ENCODE data around the gene PNLIPRP1.

PNLIPRP1 gene

GRCh38 chr10:116629340-116629739 lies 38.6 kb downstream of the PNLIPRP1 start:
- DNase-seq (ENCODE audit: low read depth in 3 of 3, low spot score in 1 of 3), result no peak

DNA sequence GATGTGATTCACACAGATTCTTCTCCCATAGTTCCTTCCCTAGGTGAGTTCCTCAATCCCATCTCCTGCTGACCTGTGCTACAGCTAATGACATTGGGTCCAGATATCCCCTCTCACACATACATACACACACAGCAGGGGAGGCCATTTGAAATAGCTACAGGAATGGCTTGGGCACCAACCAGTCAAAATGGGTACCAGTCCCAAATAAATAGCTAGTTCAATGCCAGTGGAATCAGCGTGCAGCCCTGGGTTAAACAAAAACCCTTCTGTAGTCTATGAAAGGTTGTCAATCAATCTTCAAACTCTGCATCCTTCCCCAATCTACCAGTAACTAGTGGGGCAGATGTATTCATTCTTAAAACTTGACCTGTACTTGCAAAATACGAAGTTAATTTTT lies 39.3 kb downstream of the PNLIPRP1 start:
- DNase-seq (ENCODE audit: low read depth in 3 of 3, low spot score in 1 of 3), result no peak

DNA sequence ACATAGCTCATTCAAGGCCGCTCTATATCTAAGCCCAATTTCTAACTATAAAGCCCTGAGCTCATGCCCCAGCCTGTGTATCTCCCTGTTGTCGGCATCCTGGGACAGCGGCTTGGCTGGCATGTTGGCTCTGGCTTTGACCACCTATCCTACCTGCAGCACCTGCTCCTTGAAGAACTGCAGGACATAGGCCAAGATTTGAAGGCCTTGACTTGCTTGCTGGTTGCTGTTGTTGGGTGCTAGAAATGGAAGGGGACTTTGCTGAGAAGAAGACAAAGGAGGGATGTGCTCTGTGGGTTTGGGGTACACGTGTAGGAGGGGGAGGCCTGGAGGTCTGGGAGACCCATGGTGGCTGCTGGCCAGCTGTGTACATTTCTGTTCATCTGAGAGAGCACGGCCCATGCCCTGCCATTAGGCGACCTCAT lies 41.1 kb downstream of the PNLIPRP1 start:
- no peak for DNase-seq (ENCODE audit: low read depth in 3 of 3, low spot score in 1 of 3)

DNA sequence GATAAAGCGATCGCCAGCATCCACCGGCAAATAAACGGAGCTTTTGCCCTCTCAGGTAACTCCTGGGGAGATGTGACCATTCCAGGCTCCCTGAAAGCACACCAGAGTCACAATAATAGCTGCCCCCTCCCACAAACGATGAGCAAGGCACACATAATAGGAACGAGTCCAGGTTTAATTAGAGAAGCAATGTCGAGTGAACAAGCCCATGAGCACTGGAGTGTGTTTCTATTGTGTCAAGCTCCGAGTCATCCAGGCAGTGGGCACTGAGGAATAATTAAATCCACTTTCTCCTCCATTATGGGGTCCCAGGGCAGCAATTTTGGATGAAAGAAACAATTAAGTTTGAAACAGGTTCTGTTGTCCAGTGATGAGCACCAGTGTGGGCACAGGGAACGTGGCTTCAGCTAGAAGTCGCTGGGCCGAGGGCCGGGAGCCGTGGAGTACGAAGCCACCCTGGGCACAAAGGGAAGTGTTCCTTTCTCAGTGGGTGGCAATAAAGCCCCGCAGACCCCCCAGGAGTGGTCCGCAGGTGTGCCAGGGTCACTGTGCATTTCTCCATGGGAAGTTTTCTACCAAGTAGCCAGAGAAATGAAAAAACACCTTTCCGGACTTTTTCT lies 41.9 kb downstream of the PNLIPRP1 start:
- DNase-seq (ENCODE audit: low read depth in 3 of 3, low spot score in 1 of 3), result no peak

- no peak for DNase-seq (ENCODE audit: low read depth in 3 of 3, low spot score in 1 of 3)
These were observed 42.4 kb downstream of the PNLIPRP1 start for GRCh38 chr10:116633216-116633600.

DNA sequence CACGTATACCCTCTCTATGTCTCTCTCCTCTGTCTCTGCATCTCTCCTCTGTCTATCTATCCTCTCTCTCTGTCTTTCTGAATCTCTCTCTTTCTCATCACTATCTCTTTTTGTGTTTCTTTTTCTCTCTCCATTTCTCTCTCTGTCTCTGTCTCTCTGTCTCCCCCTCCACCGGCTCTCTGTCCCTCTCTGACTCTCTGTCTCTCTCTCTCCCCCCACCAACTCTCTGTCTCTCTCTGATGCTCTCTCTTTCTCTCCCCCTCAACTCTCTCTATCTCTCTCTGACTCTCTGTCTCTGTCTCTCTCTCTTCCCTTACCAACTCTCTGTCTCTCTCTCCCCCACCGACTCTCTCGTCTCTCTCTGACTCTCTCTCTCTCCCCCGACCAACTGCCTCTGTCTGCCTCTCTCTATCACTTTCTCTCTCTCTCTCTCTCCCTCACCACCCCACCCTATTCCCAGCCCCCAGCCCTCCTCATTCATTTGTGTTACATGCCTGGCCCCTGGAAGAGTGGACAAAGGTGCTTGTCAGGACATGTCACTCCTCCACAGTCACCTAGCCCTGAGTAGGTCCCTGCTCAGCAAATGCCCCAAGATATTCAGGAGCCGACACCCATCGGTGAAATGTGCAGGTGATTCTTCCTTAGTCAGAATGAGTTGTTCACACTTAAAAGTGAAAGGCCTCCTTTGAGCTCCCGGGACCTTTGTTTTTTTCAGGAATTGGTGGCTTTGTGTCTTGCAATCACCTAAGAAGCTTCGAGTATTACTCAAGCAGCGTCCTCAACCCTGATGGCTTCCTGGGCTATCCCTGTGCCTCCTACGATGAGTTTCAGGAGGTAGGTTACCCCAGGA lies 43.6 kb downstream of the PNLIPRP1 start:
- no peak for DNase-seq (ENCODE audit: low read depth in 3 of 3, low spot score in 1 of 3)

DNA sequence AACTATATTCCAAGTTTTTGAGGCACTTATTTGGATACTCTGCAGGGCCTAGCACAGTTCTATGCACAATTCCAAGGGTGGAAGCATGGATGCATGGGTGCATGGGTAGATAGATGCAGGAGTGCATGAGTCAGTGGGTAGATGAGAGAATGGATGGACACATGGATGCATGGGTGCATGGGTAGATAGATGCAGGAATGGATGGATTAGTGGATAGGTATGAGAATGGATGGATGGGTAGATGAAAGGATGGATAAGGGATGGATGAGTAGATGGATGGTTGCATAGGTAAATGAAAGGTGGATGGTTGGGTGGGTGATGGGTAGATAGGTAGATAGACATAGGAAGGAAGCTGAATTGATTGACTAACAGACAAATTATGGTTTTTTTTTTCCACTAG lies 45.6 kb downstream of the PNLIPRP1 start:
- DNase-seq (ENCODE audit: low read depth in 3 of 3, low spot score in 1 of 3), result no peak

DNA sequence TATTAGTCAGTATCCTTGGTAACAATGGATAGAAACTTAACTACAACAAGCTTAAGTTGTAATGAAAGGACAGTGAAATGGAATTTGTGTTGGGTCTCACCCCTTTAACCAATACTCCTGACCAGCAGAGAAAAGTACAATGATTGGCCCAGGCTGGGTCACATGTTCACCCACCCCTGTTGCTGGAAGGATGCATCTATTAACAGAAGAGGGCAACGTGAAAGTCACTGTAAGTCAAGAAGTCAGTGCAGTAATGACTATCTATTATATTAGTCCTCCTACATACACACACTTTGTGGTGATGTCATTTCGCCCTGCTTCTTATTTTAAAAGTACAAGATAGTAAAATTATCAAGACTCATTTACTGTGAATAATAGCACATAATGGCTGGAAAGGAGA lies 46.2 kb downstream of the PNLIPRP1 start:
- DNase-seq (ENCODE audit: low read depth in 3 of 3, low spot score in 1 of 3), result no peak

- no peak for DNase-seq (ENCODE audit: low read depth in 3 of 3, low spot score in 1 of 3)
These were observed 47.1 kb downstream of the PNLIPRP1 start for GRCh38 chr10:116637830-116638229.

DNA sequence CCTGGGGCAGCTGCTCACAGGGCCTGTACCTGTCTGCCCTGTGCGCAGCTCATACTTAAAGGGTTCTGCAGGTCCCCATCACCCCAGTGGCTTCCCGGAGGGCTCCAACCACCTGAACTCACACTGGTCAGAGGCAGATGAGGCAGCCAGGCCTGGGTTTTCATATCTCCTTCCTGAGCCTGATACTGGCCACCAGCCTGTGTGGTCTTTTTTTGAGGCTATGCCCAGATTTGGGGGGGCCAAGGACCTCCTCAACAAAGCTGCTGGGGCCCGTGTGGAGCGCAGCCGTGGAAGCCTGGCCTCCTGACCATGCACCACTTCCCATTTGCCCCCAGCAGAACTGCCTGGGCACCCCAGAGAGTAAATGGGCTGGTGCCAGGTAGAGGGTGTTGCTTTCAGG lies 55.7 kb downstream of the PNLIPRP1 start:
- DNase-seq (ENCODE audit: low read depth in 3 of 3, low spot score in 1 of 3), result no peak

- DNase-seq (ENCODE audit: low read depth in 3 of 3, low spot score in 1 of 3), result no peak
These were observed 58.1 kb downstream of the PNLIPRP1 start for GRCh38 chr10:116648903-116649302.

GRCh38 chr10:116653885-116654284 lies 63.1 kb downstream of the PNLIPRP1 start:
- no peak for DNase-seq (ENCODE audit: low read depth in 3 of 3, low spot score in 1 of 3)

DNA sequence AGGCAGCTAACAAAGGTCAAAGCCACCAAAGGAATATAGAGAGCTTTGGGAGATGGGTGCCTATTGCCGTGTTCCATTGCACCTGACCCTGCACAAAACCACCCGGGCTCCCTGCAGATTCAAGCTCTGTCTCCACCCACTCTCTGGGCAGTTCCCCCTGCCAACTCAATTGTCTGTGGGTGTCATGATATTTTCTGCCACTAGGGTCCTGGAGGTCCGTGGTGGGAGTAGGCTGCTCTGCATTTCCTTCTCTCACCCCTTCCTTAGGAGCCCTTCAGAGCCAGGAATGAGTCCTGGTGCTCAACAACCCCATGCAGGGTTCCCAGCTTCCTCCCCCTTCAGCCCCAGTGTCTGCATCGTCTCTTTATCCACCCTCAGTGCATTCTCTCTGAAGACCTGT lies 64.1 kb downstream of the PNLIPRP1 start:
- DNase-seq (ENCODE audit: low read depth in 3 of 3, low spot score in 1 of 3), result no peak

GRCh38 chr10:116655568-116655967 lies 64.8 kb downstream of the PNLIPRP1 start:
- DNase-seq (ENCODE audit: low read depth in 3 of 3, low spot score in 1 of 3), result no peak

DNA sequence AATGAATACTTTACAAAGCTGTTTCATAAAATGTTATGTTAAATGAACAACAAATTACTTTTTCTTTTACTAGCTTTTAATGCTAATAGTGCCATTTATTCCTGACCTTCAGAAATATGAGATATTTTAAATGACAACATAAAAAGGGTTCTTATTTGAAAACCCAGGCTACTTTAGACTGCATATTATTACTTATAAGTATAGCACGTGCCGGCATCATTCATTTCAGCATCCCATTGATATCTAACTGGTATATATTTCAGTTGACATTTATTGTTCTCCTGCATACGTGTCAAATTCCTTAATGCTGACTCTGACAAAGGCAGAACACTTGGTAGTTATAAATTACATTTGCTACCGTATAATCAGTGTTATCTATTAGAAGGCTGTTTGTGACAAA lies 65.3 kb downstream of the PNLIPRP1 start:
- no peak for DNase-seq (ENCODE audit: low read depth in 3 of 3, low spot score in 1 of 3)

DNA sequence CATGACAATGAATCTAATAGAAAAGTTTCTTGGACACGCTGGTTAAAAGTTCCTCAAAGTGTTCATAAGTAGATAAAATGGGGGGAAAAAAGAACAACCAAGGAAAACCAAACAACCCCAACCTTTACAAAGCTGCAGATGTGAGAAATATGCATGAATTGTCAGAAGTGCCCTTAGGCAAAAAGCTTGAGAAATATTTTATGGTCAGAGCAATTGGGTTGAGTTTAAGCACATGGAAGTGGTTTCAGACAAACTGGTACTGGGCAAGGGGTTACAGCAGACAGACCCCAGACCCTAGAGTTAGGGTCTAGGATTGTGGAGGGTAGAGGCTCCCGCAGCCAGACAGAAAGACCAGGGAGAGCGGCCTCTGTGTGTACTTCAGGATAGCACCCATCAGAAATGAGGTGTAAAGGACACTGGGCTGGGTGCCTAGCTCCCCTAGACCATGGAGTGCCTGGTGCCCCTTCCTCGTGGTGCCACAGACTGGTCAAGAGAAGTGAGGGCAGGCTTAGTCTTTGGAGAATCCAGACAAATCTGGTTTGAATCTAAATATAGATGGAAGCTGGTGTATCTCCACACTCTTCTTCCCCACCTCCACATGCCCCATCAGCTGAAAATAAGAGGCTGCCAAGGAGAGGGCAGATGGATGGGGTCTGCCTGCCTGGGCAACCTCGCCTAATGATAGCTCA lies 67.2 kb downstream of the PNLIPRP1 start:
- no peak for DNase-seq (ENCODE audit: low read depth in 3 of 3, low spot score in 1 of 3)
